ENCODE measurements around the gene BABAM2. TPM values are rescaled to one million over a fixed set of nuclear protein-coding genes. Genes with fewer than 3 reads are reported as not detected.

The BABAM2 gene
- total RNA-seq, 2 experiments from 2014 or later = 19.7 to 33.2 TPM

GRCh38 chr2:28335666-28336065 lies 445.1 kb downstream of the BABAM2 start:
- BruUV-seq (replicated peaks) = no TSS peak
- POLR2A ChIA-PET = no interaction called here
- H4K20me1 ChIP-seq (ENCODE audit: insufficient read depth, low read length) = no peaks in the 10 kb centered on the region
- H3K79me2 ChIP-seq (ENCODE audit: insufficient read depth, low read depth, low read length) = no peaks in the 10 kb centered on the region
- H3K4me3 ChIP-seq (ENCODE audit: low read depth, low read length, poor library complexity, severe bottlenecking) = no peak overlapping the region
- H3K4me1 ChIP-seq (ENCODE audit: insufficient read depth, low read length, poor library complexity, severe bottlenecking) = no peaks in the 10 kb centered on the region
- intact Hi-C loops (cut with micrococcal nuclease; ENCODE audit: unreplicated experiment) = no loop called here
- TF ChIP-seq EZH2phosphoT487 (IDR thresholded peaks at IDR 0.05; ENCODE audit: borderline replicate concordance, low read depth, low read length) = no peak
- TF ChIP-seq CTCF (conservative IDR thresholded peaks at IDR 0.05; ENCODE audit: low read length) = no peak
- CTCF ChIA-PET (ENCODE audit: unreplicated experiment) = no interaction called here
- H3K36me3 ChIP-seq (ENCODE audit: insufficient read depth, low read length) = no peaks in the 10 kb centered on the region
- no peaks in the 10 kb centered on the region for H3K9me3 ChIP-seq (ENCODE audit: low read length)
- no peaks in the 10 kb centered on the region for H3K9me2 ChIP-seq (ENCODE audit: insufficient read depth, low read length)
- no peak overlapping the region for H3K27ac ChIP-seq (ENCODE audit: low read depth, low read length, poor library complexity, severe bottlenecking)
- no peak overlapping the region for H3K4me2 ChIP-seq (ENCODE audit: low read length)
- no peak for DNase-seq (ENCODE audit: low spot score)
- no peak overlapping the region for H2AFZ ChIP-seq (ENCODE audit: low read length)

DNA sequence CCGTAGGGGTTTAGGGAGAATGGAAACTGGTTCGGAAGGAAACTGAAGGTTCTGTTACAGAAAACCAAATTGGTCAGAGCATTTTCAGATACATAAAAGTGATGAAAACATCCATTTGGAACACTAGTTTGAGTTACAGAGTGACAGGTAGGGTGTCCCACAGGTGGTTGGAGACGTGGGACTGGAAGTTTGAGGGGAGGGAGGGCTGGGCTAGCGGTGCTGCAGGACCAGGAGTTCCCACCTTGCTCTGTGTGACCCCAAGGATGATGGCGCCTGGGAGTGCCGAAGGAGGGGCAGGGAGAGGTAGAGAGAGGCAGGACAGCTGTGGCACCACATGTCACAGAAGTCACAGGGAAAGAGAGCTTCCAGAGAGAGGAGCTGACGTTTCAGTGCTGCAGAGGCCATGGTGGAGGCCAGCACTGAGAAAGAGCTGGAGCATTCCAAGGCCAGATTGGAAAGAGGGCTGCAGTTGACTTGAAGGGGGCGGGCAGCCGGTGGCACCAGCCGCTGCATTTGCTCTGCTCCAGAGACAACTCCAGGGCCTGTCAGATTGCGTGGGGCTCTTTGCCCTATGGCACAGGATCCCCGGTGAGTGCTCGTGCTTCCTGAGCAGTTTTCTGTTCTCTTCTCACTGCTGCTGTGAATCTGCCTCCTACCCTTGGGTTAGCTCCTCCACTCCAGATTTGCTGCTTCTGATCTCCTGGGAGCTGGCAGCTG lies 445.9 kb downstream of the BABAM2 start:
- Histone ChIP-seq H3K9me3 (ENCODE audit: low read length) (no peaks in the 10 kb centered on the region), H3K4me3 (ENCODE audit: low read depth, low read length, poor library complexity, severe bottlenecking) (no peak overlapping the region), H3K36me3 (ENCODE audit: insufficient read depth, low read length) (no peaks in the 10 kb centered on the region), H3K79me2 (ENCODE audit: insufficient read depth, low read depth, low read length) (no peaks in the 10 kb centered on the region), H4K20me1 (ENCODE audit: insufficient read depth, low read length) (no peaks in the 10 kb centered on the region), H3K9me2 (ENCODE audit: insufficient read depth, low read length) (no peaks in the 10 kb centered on the region), H2AFZ (ENCODE audit: low read length) (no peak overlapping the region), H3K27ac (ENCODE audit: low read depth, low read length, poor library complexity, severe bottlenecking) (no peak overlapping the region), H3K4me1 (ENCODE audit: insufficient read depth, low read length, poor library complexity, severe bottlenecking) (no peaks in the 10 kb centered on the region), H3K4me2 (ENCODE audit: low read length) (no peak overlapping the region)
- no peak for TF ChIP-seq EZH2phosphoT487 (IDR thresholded peaks at IDR 0.05; ENCODE audit: borderline replicate concordance, low read depth, low read length)
- no peak for TF ChIP-seq CTCF (conservative IDR thresholded peaks at IDR 0.05; ENCODE audit: low read length)
- no TSS peak for BruUV-seq (replicated peaks)
- no peak for DNase-seq (ENCODE audit: low spot score)
- ChIA-PET POLR2A (no interaction called here), CTCF (ENCODE audit: unreplicated experiment) (no interaction called here)
- intact Hi-C loops (cut with micrococcal nuclease; ENCODE audit: unreplicated experiment) = no loop called here

GRCh38 chr2:28336982-28337627 lies 446.6 kb downstream of the BABAM2 start:
- Histone ChIP-seq H3K79me2 (ENCODE audit: insufficient read depth, low read depth, low read length) (no peaks in the 10 kb centered on the region), H3K27ac (ENCODE audit: low read depth, low read length, poor library complexity, severe bottlenecking) (no peak overlapping the region), H2AFZ (ENCODE audit: low read length) (no peak overlapping the region), H3K9me2 (ENCODE audit: insufficient read depth, low read length) (no peaks in the 10 kb centered on the region), H3K36me3 (ENCODE audit: insufficient read depth, low read length) (no peaks in the 10 kb centered on the region), H4K20me1 (ENCODE audit: insufficient read depth, low read length) (no peaks in the 10 kb centered on the region), H3K4me2 (ENCODE audit: low read length) (no peak overlapping the region), H3K4me3 (ENCODE audit: low read depth, low read length, poor library complexity, severe bottlenecking) (no peak overlapping the region), H3K9me3 (ENCODE audit: low read length) (no peaks in the 10 kb centered on the region), H3K4me1 (ENCODE audit: insufficient read depth, low read length, poor library complexity, severe bottlenecking) (no peaks in the 10 kb centered on the region)
- no peak for DNase-seq (ENCODE audit: low spot score)
- TF ChIP-seq EZH2phosphoT487 (IDR thresholded peaks at IDR 0.05; ENCODE audit: borderline replicate concordance, low read depth, low read length) (no peak), CTCF (conservative IDR thresholded peaks at IDR 0.05; ENCODE audit: low read length) (no peak)
- ChIA-PET CTCF (ENCODE audit: unreplicated experiment) (no interaction called here), POLR2A (no interaction called here)
- intact Hi-C loops (cut with micrococcal nuclease; ENCODE audit: unreplicated experiment) = no loop called here
- no TSS peak for BruUV-seq (replicated peaks)
